ENCODE data around the gene LRRC4C.

DNA sequence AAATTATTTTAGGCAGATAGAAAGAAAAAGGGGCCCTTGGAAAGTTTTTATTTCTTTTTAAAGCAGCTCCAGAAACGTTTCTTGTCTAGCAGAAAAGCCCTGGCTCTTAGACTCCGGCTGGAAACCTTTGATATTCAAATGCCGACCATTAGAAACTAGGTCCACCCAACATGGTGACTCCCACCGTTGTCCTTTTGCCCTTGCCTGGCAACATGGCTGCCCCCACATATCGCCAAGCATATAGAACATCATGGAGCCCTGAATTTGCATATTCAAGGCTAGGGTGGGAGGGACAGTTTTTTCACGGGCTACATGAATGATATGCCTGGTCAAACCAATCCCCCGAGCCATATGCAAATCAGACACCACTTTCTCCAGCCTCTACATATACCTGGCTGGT is 1379.0 kb downstream of the LRRC4C start:
- TF ChIP-seq REST (IDR thresholded peaks at IDR 0.05; ENCODE audit: unreplicated experiment) (no peak), EZH2 (IDR thresholded peaks at IDR 0.05; ENCODE audit: low read depth, unreplicated experiment) (no peak), CTCF (conservative IDR thresholded peaks at IDR 0.05; ENCODE audit: low read depth in 2 of 2) (no peak), POLR2AphosphoS5 (IDR thresholded peaks at IDR 0.05; ENCODE audit: low read depth) (no peak), EZH2phosphoT487 (IDR thresholded peaks at IDR 0.05; ENCODE audit: unreplicated experiment) (no peak), JUNB (IDR thresholded peaks at IDR 0.05; ENCODE audit: unreplicated experiment) (no peak), CREB1 (CRISPR knock-in tag; IDR thresholded peaks at IDR 0.05; ENCODE audit: low read depth) (no peak), ZNF114 (CRISPR knock-in tag; IDR thresholded peaks at IDR 0.05) (no peak), NANOG (IDR thresholded peaks at IDR 0.05; ENCODE audit: borderline replicate concordance) (no peak), ZNF331 (CRISPR knock-in tag; IDR thresholded peaks at IDR 0.05; ENCODE audit: low read depth) (no peak), STAT1 (IDR thresholded peaks at IDR 0.05; ENCODE audit: unreplicated experiment) (no peak)
- TF ChIP-seq, protein P1, sequence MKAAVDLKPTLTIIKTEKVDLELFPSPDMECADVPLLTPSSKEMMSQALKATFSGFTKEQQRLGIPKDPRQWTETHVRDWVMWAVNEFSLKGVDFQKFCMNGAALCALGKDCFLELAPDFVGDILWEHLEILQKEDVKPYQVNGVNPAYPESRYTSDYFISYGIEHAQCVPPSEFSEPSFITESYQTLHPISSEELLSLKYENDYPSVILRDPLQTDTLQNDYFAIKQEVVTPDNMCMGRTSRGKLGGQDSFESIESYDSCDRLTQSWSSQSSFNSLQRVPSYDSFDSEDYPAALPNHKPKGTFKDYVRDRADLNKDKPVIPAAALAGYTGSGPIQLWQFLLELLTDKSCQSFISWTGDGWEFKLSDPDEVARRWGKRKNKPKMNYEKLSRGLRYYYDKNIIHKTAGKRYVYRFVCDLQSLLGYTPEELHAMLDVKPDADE (IDR thresholded peaks at IDR 0.05) = no peak
- TF ChIP-seq, protein P2, sequence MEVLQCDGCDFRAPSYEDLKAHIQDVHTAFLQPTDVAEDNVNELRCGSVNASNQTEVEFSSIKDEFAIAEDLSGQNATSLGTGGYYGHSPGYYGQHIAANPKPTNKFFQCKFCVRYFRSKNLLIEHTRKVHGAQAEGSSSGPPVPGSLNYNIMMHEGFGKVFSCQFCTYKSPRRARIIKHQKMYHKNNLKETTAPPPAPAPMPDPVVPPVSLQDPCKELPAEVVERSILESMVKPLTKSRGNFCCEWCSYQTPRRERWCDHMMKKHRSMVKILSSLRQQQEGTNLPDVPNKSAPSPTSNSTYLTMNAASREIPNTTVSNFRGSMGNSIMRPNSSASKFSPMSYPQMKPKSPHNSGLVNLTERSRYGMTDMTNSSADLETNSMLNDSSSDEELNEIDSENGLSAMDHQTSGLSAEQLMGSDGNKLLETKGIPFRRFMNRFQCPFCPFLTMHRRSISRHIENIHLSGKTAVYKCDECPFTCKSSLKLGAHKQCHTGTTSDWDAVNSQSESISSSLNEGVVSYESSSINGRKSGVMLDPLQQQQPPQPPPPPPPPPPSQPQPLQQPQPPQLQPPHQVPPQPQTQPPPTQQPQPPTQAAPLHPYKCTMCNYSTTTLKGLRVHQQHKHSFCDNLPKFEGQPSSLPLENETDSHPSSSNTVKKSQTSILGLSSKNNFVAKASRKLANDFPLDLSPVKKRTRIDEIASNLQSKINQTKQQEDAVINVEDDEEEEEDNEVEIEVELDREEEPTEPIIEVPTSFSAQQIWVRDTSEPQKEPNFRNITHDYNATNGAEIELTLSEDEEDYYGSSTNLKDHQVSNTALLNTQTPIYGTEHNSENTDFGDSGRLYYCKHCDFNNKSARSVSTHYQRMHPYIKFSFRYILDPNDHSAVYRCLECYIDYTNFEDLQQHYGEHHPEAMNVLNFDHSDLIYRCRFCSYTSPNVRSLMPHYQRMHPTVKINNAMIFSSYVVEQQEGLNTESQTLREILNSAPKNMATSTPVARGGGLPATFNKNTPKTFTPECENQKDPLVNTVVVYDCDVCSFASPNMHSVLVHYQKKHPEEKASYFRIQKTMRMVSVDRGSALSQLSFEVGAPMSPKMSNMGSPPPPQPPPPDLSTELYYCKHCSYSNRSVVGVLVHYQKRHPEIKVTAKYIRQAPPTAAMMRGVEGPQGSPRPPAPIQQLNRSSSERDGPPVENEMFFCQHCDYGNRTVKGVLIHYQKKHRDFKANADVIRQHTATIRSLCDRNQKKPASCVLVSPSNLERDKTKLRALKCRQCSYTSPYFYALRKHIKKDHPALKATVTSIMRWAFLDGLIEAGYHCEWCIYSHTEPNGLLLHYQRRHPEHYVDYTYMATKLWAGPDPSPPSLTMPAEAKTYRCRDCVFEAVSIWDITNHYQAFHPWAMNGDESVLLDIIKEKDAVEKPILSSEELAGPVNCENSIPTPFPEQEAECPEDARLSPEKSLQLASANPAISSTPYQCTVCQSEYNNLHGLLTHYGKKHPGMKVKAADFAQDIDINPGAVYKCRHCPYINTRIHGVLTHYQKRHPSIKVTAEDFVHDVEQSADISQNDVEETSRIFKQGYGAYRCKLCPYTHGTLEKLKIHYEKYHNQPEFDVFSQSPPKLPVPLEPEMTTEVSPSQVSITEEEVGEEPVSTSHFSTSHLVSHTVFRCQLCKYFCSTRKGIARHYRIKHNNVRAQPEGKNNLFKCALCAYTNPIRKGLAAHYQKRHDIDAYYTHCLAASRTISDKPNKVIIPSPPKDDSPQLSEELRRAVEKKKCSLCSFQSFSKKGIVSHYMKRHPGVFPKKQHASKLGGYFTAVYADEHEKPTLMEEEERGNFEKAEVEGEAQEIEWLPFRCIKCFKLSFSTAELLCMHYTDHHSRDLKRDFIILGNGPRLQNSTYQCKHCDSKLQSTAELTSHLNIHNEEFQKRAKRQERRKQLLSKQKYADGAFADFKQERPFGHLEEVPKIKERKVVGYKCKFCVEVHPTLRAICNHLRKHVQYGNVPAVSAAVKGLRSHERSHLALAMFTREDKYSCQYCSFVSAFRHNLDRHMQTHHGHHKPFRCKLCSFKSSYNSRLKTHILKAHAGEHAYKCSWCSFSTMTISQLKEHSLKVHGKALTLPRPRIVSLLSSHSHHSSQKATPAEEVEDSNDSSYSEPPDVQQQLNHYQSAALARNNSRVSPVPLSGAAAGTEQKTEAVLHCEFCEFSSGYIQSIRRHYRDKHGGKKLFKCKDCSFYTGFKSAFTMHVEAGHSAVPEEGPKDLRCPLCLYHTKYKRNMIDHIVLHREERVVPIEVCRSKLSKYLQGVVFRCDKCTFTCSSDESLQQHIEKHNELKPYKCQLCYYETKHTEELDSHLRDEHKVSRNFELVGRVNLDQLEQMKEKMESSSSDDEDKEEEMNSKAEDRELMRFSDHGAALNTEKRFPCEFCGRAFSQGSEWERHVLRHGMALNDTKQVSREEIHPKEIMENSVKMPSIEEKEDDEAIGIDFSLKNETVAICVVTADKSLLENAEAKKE (CRISPR knock-in tag; IDR thresholded peaks at IDR 0.05) = no peak

Data from GM23338 (cell line).